Activated T-cell treated with anti-CD3 and anti-CD28 coated beads for 4 hours (primary cell): ENCODE data around the gene MAPK9.
A peak's percentile ranks its signal among the peaks of the same experiment; 100 is the strongest.
"Not testable (repeated sequence)": the region's sequence is repeated elsewhere in the genome, so short reads cannot be mapped to it uniquely, and the experiment has no call there.

Experiments used
- DNase-seq: peaks from one replicate; pipeline ENCODE4 v3.0.0-alpha.2; 2020

Gene MAPK9

DNA sequence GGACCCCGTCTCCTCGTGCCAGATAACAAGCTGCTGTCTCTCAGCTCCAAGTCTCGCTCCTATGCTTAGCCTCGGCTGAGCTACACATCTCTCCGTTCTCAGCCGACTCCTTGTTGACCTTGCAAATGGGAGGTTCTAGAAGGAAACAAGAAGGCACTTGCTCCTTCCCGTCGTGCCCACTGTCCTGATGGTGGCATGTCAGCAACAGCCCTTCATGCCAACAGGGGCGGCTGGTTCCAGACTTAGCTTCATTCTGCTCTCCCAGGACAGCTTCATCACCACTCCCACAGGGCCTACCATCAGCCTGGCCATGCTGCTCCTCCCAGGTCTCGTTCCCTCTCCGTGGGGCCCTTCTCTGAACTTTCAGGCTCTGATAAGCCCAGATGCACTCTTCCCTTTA lies 69.8 kb downstream of the MAPK9 start:
- DNase-seq = no peak

DNA sequence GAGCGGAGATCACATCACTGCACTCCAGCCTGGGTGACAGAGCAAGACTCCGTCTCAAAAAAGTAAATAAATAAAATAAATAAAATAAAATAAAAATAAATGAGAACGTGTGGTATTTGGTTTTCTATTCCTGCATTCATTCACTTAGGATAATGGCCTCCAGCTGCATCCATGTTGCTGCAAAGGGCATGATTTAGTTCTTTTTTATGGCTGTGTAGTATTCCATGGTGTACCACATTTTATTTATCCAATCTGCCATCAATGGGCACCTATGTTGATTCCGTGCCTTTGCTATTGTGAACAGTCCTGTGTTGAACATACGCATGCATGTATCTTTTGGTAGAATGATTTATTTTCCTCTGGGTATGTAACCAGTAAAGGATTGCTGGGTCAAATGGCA lies 74.1 kb downstream of the MAPK9 start:
- DNase-seq = no peak

DNA sequence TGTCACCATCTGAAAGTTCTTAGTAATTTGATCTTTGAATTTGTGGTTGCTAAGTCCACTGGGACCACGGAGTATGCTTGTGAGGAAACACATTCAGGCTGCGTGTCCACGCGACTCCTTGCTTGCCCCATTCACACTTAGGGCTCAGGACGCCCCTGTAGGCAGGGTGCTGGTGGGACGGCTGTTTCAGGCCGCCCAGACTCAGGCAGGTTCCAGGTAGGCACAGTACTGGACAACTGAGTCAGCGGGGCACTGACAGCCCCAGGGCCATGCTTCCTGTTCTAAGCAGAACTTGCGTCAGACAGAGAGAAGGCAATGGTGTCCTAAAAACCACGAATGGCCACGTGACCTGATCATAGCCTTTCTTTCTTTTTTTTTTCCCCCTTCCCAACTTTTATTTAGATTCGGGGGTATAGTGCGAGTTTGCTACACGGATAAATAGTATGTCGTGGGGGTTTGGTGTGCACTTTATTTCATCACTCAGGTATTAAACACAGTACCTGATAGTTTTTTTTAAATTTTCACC lies 75.2 kb downstream of the MAPK9 start:
- no peak for DNase-seq

DNA sequence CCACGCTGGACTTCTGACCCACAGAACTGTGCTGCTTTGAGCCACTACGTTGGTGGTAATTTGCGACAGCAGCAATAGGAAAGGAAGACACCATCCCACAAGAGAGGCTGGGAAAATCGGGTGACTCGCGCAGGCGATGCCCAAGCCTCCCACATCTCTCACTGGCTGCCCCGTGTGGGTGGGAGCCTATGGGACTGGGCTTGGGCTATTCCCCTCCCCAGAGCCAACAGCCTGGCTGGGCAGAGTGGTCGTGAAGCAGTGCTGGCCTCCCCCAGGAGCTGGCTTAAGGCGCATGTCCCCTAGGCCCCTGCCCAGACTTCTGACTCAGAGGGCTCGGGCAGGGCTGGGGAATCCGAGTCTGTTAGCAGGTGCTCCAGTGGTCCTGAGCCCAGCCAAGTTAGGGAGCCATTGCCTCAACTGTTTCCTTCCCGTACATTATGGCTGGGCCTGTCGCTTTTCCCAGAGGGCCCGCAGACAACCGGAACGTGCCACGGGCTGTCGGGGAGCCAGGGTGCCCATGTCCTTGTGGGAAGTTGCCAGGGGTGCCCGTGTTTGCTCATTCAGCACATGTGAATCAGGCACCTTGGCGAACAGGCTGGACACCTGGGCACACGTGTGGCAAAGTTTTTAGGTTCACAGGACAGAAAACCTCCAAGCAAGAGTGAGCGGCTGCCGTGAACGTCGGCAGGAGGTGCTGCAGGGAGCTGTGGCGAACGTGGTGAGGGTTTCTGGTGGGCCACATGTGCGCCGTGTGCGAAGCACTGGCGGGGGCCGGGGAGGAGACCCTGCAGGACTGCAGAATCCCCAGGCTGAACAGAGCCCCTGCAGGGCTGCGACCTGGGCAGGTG lies 75.9 kb downstream of the MAPK9 start:
- no peak for DNase-seq

DNA sequence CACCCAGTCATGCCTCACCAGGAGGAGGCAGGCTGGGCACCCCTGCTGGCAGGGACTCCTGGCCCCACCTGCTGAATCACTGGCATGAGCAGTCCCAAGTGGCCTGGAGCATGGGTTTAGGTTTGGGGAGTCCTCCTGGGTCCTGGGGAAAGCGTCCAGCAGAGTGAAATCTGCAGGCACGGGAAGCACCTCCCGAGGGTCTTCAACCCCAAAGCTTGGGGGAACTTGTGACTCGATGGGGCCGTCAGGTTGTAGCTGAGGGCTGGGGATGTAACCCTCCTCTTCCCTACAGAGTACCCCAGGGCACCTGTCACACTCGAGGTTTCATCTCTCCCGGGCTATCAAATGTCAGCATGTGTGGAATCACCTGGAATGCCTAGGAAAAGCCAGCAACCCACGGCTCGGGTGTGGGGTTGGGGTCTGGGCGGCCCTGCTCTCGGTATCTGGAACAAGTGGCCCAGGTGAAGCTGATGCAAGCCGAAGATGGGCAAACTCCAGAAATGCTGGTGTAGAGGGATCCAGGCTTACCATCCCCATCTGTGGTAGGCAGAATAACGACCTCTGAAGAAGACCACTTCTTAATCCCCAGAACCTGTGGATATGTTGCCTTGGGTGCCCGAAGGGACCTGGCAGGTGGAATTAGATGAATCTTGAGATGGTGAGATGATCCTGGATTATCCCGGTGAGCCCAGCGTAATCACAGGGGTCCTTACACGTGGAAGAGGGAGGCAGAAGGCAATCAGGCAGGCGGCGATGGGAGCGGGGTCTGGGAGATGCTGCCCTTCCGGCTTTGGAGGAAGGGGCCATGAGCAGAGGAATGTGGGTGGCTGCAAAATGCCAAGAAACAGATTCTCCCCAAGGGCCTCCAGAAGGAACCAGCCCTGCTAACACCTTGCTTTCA lies 76.8 kb downstream of the MAPK9 start:
- no peak for DNase-seq

DNA sequence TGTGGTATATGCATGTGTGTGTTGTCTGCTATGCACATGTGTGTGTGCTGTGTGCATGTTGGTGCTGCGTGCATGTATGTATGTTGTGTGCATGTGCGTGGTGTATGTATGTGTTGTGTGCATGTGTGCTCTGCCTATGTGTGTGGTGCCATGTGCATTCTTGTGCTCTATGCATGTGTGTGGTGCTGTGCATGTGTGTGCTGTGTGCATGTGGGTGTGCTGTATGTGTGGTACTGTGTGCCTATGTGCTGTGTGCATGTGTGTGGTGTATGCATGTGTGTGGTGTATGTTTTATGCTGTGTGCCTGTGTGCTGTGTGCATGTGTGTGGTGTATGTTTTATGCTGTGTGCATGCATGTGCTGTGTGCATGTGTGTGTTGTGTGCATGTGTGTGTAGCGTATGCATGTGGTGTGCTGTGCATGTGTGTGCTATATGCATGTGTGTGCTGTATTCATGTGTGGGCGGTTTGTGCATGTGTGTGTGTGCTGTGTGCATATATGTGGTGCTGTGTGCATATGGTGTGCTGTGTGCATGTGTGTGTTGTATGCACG lies 78.2 kb downstream of the MAPK9 start:
- no peak for DNase-seq

- DNase-seq = no peak
Observed at GRCh38 chr5:180213256-180213600, 78.7 kb downstream of the MAPK9 start.

- DNase-seq = no peak
Observed at GRCh38 chr5:180212363-180213255, 79.3 kb downstream of the MAPK9 start.

DNA sequence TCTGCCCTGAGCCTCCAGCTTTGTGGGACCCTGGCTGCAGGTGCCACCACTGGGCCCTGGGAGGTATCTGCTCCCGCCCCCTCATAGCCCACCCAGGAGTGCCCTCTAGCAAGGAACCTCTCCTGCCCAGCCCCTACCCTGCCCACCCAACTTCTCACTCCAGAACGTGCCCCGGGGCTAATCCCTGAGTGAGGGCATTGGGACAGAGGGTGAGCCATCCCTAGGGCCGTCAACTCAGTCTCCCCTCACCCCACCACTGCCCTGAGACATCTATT lies 80.2 kb downstream of the MAPK9 start:
- no peak for DNase-seq

DNA sequence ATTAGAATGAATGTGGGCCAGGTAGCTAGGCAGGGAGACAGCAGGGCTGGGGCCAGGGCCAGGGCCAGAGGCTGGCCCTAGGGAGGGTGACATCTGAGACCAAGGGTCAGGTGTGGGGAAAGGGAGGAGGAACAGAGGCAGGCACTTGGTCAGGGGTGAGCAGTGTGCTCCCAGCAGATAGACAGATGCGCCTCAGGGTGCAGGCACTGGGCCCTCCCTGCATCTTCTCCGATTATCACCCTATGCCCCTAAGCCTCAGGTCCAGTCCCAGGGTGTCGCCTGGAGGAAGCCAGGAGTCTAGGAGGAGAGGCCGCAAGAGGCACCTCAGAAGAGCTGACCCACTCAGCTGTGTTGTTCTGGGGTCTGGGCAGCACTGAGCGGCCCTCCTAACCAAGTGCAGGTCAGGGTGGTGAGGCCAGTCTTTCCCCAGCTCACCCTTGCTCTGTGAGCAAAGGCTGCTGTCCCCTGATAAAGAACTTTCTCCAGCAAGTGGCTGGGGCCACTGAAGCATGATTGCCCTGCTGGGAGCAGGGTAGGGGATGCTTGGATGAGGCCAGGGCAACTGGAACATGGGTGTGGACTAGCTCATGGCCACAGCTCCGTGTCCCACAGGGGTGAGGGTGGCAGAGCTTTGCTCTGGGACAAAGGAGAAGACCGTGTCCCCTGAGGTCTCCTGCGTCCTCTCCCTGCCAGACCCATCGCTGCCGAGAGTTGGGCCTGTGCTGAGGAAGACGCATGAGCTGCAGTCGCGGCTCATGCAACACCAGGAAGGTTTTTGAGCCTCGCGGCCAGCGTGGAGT lies 80.7 kb downstream of the MAPK9 start:
- no peak for DNase-seq

DNA sequence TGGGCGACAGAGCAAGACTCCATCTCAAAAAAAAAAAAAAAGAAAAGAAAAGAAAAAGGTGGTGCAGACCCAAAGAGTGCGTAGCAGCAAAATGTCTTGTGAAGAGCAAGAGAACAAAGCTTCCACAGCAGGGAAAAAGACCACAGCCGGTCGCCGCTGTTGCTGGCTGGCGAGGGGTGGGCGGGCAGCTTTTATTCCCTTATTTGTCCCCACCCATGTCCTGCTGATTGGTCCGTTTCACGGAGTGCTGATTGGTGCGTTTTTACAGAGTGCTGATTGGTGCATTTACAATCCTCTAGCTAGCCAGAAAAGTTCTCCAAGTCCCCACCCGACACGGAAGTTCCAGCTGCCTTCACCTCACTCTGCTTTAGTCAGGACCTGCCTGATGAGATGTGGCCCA lies 81.8 kb downstream of the MAPK9 start:
- DNase-seq = not testable (repeated sequence)

DNA sequence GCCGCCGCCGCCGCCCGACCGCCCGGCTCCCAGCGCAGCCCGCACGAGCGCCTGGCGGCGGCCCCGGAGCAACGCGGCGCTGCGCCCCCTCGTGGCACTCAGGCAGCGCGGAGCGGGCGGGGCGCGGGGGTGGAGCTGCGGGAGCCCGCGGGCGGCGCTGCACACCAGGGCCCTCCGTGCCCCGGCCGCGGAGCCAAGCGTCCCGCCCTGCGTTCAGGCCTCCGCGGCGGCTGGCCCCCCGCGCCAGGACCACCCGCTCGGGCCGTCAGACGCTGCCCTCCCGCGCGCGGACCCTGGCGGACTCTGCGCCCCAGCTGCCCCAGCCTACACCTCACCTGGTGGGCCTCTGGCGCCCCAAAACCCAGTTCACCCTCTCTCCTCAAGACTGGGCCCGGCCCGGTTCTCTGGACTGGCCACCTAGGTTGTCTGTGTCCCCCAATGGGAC lies 82.7 kb downstream of the MAPK9 start, which contains the start of gene RASGEF1C:
Gene RASGEF1C, minus strand, starts transcription at position 75 of the 445 bp plus-strand sequence. CDS start 71,159 bp downstream, outside the sequence.
- peak; percentile 45 for DNase-seq

- no peak for DNase-seq
Observed at GRCh38 chr5:180208435-180209081, 83.3 kb downstream of the MAPK9 start.

GRCh38 chr5:180208038-180208434 lies 83.8 kb downstream of the MAPK9 start:
- no peak for DNase-seq

DNA sequence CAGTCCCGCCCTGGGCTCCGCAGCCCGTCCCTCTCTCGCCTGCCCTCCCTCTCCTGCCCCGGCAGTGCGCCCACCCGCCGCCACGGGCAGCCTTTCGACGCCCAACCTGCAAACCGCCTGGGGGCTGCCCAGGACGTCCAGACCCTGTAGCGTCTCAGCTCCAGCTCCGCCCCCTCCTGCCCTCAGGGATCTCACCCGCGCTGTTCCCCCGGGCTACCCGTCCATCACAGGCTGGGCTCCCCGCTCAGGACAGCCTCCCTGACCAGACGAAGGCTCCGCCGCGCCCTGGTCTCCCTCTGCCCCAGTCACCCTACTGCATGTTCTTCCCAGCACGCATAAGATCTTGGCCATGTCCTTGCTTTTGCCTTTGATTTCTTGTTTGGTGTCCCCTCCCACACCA lies 84.3 kb downstream of the MAPK9 start:
- DNase-seq = no peak

DNA sequence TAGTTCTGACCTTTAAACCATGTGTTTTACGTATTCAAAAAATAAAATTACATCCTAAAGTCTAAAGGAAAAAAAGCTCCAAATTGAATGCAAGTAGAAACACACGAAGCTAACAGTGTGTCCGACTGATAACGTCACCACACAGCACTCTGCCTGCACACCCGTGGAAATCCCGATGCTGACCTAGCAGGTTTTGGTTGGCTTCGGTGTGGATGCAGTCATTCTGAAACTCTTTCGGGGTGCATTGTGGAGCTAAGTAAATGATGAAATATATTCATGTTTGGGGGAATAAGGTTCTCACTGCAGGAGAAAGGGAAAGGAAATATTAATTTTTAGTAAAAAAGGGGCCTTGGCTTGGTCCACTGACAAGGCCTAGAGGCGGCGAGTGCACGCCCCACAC lies 84.9 kb downstream of the MAPK9 start:
- no peak for DNase-seq

DNA sequence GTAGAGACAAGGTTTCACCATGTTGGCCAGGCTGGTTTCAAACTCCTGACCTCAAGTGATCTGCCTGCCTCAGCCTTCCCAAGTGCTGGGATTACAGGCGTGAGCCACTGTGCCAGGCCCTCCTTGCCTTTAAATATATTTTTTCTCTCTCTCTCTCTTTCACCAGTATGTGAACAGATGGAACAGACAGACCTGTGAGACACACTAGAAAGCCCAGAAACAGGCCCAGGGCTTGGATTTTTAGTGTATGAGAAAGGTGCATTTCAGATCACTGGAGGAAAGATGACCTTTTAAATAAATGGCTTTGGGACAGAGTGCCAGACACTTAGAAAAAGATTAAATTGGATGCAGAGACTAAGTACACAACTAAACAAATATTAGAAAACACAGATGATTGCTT lies 86.0 kb downstream of the MAPK9 start:
- no peak for DNase-seq

GRCh38 chr5:180204276-180204819 lies 87.5 kb downstream of the MAPK9 start:
- DNase-seq = no peak

DNA sequence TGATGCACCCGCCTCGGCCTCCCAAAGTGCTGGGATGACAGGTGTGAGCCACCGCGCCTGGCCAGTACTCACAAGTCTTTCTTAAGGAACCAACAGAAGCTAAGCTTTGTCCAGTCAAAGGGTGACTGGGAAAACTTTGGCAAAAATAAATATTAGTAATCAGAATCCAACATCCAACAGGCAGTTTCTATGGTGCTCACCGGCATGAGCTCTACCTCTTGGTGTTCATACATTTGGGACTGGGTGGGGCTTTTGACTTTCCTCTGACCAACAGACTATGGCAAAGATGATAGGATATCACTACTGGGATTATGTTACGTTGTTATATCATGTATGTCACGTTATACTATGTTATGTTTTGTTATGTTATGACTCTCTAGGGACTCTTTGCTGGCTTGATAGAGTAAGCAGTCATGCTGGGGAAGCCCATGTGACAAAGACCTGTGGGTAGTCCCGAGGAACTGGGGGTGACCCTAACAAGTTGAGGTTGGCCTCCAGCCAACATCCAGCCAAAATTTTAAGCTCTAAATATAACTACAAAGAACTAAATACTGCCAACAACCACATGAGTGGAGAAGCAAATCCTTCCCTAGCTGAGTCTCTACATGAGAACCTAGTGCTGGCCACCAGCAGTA lies 88.8 kb downstream of the MAPK9 start:
- DNase-seq = no peak
